ENCODE measurements around the gene TMEM120B.
"Not testable (repeated sequence)": the region's sequence is repeated elsewhere in the genome, so short reads cannot be mapped to it uniquely, and the experiment has no call there.

TMEM120B gene

GRCh38 chr12:121774968-121775474, 62.5 kb downstream of the TMEM120B start:
- DNase-seq (ENCODE audit: low read depth) = no peak

- DNase-seq (ENCODE audit: low read depth) = no peak
Observed at GRCh38 chr12:121775501-121775900, 62.9 kb downstream of the TMEM120B start.

- DNase-seq (ENCODE audit: low read depth) = no peak
Observed at GRCh38 chr12:121776190-121777098, 63.9 kb downstream of the TMEM120B start.

GRCh38 chr12:121778567-121779421, 66.2 kb downstream of the TMEM120B start:
- DNase-seq (ENCODE audit: low read depth) = no peak

GRCh38 chr12:121779422-121779895, 66.9 kb downstream of the TMEM120B start:
- DNase-seq (ENCODE audit: low read depth) = no peak

GRCh38 chr12:121780429-121780828, 67.9 kb downstream of the TMEM120B start:
- DNase-seq (ENCODE audit: low read depth) = no peak

- DNase-seq (ENCODE audit: low read depth) = no peak
Observed at GRCh38 chr12:121781484-121781997, 69.0 kb downstream of the TMEM120B start.

- no peak for DNase-seq (ENCODE audit: low read depth)
Observed at GRCh38 chr12:121781998-121782979, 69.7 kb downstream of the TMEM120B start.

GRCh38 chr12:121783766-121784165, 71.2 kb downstream of the TMEM120B start:
- no peak for DNase-seq (ENCODE audit: low read depth)

GRCh38 chr12:121784460-121784859, 71.9 kb downstream of the TMEM120B start:
- no peak for DNase-seq (ENCODE audit: low read depth)

GRCh38 chr12:121786440-121786825, 73.9 kb downstream of the TMEM120B start:
- DNase-seq (ENCODE audit: low read depth) = no peak

GRCh38 chr12:121787063-121788025, 74.8 kb downstream of the TMEM120B start:
- DNase-seq (ENCODE audit: low read depth) = no peak

- no peak for DNase-seq (ENCODE audit: low read depth)
Observed at GRCh38 chr12:121788176-121788818, 75.7 kb downstream of the TMEM120B start.

GRCh38 chr12:121789233-121789781, 76.8 kb downstream of the TMEM120B start:
- DNase-seq (ENCODE audit: low read depth) = no peak

- no peak for DNase-seq (ENCODE audit: low read depth)
Observed at GRCh38 chr12:121789800-121790728, 77.5 kb downstream of the TMEM120B start.

- DNase-seq (ENCODE audit: low read depth) = not testable (repeated sequence)
Observed at GRCh38 chr12:121790785-121791184, 78.2 kb downstream of the TMEM120B start.

GRCh38 chr12:121791671-121792551, 79.4 kb downstream of the TMEM120B start:
- no peak for DNase-seq (ENCODE audit: low read depth)
